NAMALWA (cell line): Measurements from ENCODE around the gene DNM3.

Experiments used
- DNase-seq: peaks from one replicate; pipeline ENCODE4 v3.0.0-alpha.2; 2015; ENCODE audit warnings: low spot score

Gene DNM3

GRCh38 chr1:171973421-171973820 lies 132.1 kb downstream of the DNM3 start:
- no peak for DNase-seq

- DNase-seq = no peak
These were observed 140.0 kb downstream of the DNM3 start for GRCh38 chr1:171981303-171981702.

GRCh38 chr1:171983584-171983983 lies 142.3 kb downstream of the DNM3 start:
- peak; percentile 53 for DNase-seq

GRCh38 chr1:171984262-171984661 lies 143.0 kb downstream of the DNM3 start:
- no peak for DNase-seq

GRCh38 chr1:171984850-171985485 lies 143.7 kb downstream of the DNM3 start:
- DNase-seq = peak; percentile 71

- peak; percentile 58 for DNase-seq
These were observed 144.3 kb downstream of the DNM3 start for GRCh38 chr1:171985639-171986038.

- no peak for DNase-seq
These were observed 147.1 kb downstream of the DNM3 start for GRCh38 chr1:171988243-171988885.

GRCh38 chr1:171990371-171990770 lies 149.1 kb downstream of the DNM3 start:
- no peak for DNase-seq

GRCh38 chr1:171994293-171994692 lies 153.0 kb downstream of the DNM3 start:
- DNase-seq = no peak

GRCh38 chr1:171995573-171995972 lies 154.3 kb downstream of the DNM3 start:
- DNase-seq = no peak

GRCh38 chr1:171997936-171998335 lies 156.6 kb downstream of the DNM3 start:
- DNase-seq = no peak

GRCh38 chr1:171998711-171999110 lies 157.4 kb downstream of the DNM3 start:
- DNase-seq = no peak

- DNase-seq = no peak
These were observed 158.5 kb downstream of the DNM3 start for GRCh38 chr1:171999756-172000155.

GRCh38 chr1:172001288-172001687 lies 160.0 kb downstream of the DNM3 start:
- DNase-seq = no peak

- DNase-seq = peak; percentile 77
These were observed 161.5 kb downstream of the DNM3 start for GRCh38 chr1:172002725-172003345.

- no peak for DNase-seq
These were observed 162.7 kb downstream of the DNM3 start for GRCh38 chr1:172003766-172004530.

GRCh38 chr1:172004671-172005070 lies 163.4 kb downstream of the DNM3 start:
- DNase-seq = no peak

GRCh38 chr1:172005856-172006255 lies 164.6 kb downstream of the DNM3 start:
- no peak for DNase-seq

- DNase-seq = no peak
These were observed 165.4 kb downstream of the DNM3 start for GRCh38 chr1:172006660-172007059.

- no peak for DNase-seq
These were observed 177.5 kb downstream of the DNM3 start for GRCh38 chr1:172018727-172019311.

- DNase-seq = no peak
These were observed 178.7 kb downstream of the DNM3 start for GRCh38 chr1:172019976-172020375.

- DNase-seq = no peak
These were observed 183.2 kb downstream of the DNM3 start for GRCh38 chr1:172024516-172024915.
